Measurements from ENCODE around the gene ODAD3. TPM values are rescaled to one million over a fixed set of nuclear protein-coding genes. Genes with fewer than 3 reads are reported as not detected.

ODAD3 gene
- total and polyA plus RNA-seq, 2 donors (not counting 1 experiment from before 2014, with no cell fraction given) = 0.18 to 0.62 TPM

- Mint-ChIP-seq H3K27ac (no peak overlapping the region), H3K27me3 (no peaks in the 10 kb centered on the region)
These were observed 23.4 kb upstream of the ODAD3 start for GRCh38 chr19:11458236-11458900.

More at GRCh38 chr19:11458236-11458900, 23.4 kb upstream of the ODAD3 start:
- peaks cover 0 to 4% (median 0%) of the 10 kb centered on the region in 3 donors for H3K9me3 ChIP-seq (ENCODE audit: control extremely low read depth in 1 of 3, control insufficient read depth in 2 of 3, insufficient read depth in 1 of 3, low read length in 2 of 3)
- intact Hi-C loops (cut with micrococcal nuclease) = no loop called here
- WGBS (ENCODE audit: insufficient coverage) = 85% methylated on average over 18 of the region's 19 CpGs
- TF ChIP-seq CTCF (IDR thresholded peaks at IDR 0.05) = no peak
- no peak for TF ChIP-seq EZH2 (IDR thresholded peaks at IDR 0.05; ENCODE audit: borderline replicate concordance, insufficient read depth, low read depth, low read length, poor library complexity, severe bottlenecking)
- no peak overlapping the region for H3K4me3 ChIP-seq (ENCODE audit: control extremely low read depth in 1 of 5, extremely low read depth in 1 of 5, insufficient read depth in 1 of 5, low read depth in 2 of 5, low read length in 4 of 5)
- no peak for ATAC-seq (ENCODE audit: low read depth)
- ChIA-PET CTCF (no interaction called here), POLR2A (no interaction called here)
- H3K36me3 ChIP-seq (replicated peaks in 1 of 2; ENCODE audit: control extremely low read depth in 1 of 2, control insufficient read depth in 1 of 2, extremely low read depth in 1 of 2, insufficient read depth in 2 of 2, low read length in 1 of 2) = no peaks in the 10 kb centered on the region
- H3K4me2 ChIP-seq (replicated peaks; ENCODE audit: low read depth, low read length, poor library complexity, severe bottlenecking) = no peak overlapping the region
- no peak overlapping the region for H3K9ac ChIP-seq (ENCODE audit: low read length)
- H4K20me1 ChIP-seq (ENCODE audit: control insufficient read depth, insufficient read depth, low read length, poor library complexity, severe bottlenecking) = no peaks in the 10 kb centered on the region
- H3K79me2 ChIP-seq (ENCODE audit: control insufficient read depth, insufficient read depth, low read length) = no peaks in the 10 kb centered on the region
- H3K27me3 ChIP-seq (replicated peaks in 1 of 4; ENCODE audit: control extremely low read depth in 1 of 4, control insufficient read depth in 3 of 4, insufficient read depth in 4 of 4, low read length in 3 of 4) = peaks cover 0 to 11% (median 0%) of the 10 kb centered on the region in 4 experiments
- Mint-ChIP-seq H3K4me1 (peaks cover under 1% of the 10 kb centered on the region), H3K4me3 (no peak overlapping the region), H3K9me3 (ENCODE audit: insufficient read depth) (no peaks in the 10 kb centered on the region)
- DNase-seq = no peak
- no peak overlapping the region for H3K27ac ChIP-seq (ENCODE audit: low read length in 2 of 2)
- H3K4me1 ChIP-seq (ENCODE audit: control insufficient read depth in 2 of 2, insufficient read depth in 2 of 2, low read length in 2 of 2) = peaks cover 0 to 3% of the 10 kb centered on the region in 2 donors
- H2AFZ ChIP-seq (ENCODE audit: insufficient read depth, low read depth, low read length, poor library complexity, severe bottlenecking) = no peak overlapping the region
